ENCODE data around the gene CGB5. TPM values are rescaled to one million over a fixed set of nuclear protein-coding genes. Genes with fewer than 3 reads are reported as not detected.

Gene CGB5
- total and polyA plus RNA-seq, 2 donors (not counting 3 experiments of a cell fraction or from before 2014, with no cell fraction given), result not detected

DNA sequence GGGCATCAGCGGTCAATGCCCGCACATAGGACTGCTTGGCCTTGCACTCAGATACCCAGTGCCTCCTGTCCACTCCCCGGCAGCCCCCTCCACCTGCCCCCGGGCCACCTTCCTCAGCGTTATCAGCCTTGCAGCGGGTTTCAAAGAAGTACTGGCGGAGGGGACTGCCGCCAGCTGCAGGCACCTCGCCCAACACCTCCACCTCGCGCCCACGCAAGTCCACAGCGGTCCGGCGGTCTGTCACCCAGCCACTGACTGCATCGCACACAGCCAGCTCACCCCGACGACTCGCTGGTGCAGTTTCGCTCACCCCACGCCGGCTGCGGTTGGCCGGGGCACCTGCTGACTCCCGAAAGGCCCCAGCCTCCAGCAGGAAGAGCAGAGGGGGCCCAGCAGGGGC, 17.8 kb downstream of the CGB5 start:
- FAIRE-seq (no peak), DNase-seq (ENCODE audit: low read depth, low spot score) (no peak)
- Histone ChIP-seq H3K9me1 (replicated peaks; ENCODE audit: control insufficient read depth, extremely low read depth, insufficient read depth, low read length) (no peaks in the 10 kb centered on the region), H3K79me2 (ENCODE audit: control insufficient read depth, insufficient read depth, low read length) (no peaks in the 10 kb centered on the region), H3K4me3 (replicated peaks in 1 of 3; ENCODE audit: insufficient read depth in 1 of 3, low read depth in 1 of 3, low read length in 3 of 3) (no peak overlapping the region), H3K27me3 (ENCODE audit: control insufficient read depth in 2 of 2, insufficient read depth in 2 of 2, low read length in 2 of 2) (peaks cover 20 to 21% of the 10 kb centered on the region in 2 experiments), H4K20me1 (replicated peaks; ENCODE audit: control insufficient read depth, extremely low read depth, insufficient read depth, low read length) (no peaks in the 10 kb centered on the region), H3K9me3 (replicated peaks; ENCODE audit: control insufficient read depth, insufficient read depth, low read length) (no peaks in the 10 kb centered on the region), H2AFZ (ENCODE audit: low read depth, low read length) (no peak overlapping the region), H3K4me1 (ENCODE audit: control insufficient read depth, extremely low read depth, insufficient read depth, low read length) (peaks cover 8% of the 10 kb centered on the region), H3K9ac (replicated peaks; ENCODE audit: extremely low read depth, insufficient read depth, low read length) (no peak overlapping the region), H3K27ac (ENCODE audit: insufficient read depth, low read depth, low read length) (no peak overlapping the region), H3K4me2 (ENCODE audit: insufficient read depth, low read length) (no peak overlapping the region), H3K36me3 (ENCODE audit: control insufficient read depth in 2 of 2, extremely low read depth in 1 of 2, insufficient read depth in 2 of 2, low read length in 2 of 2) (no peaks in the 10 kb centered on the region)
- BruUV-seq (replicated peaks), result no TSS peak
- dilution Hi-C loops (cut with MboI; ENCODE audit: extremely low pct_ligation_motif_present, low sequenced_read_pairs) (no loop called here), intact Hi-C loops (cut with micrococcal nuclease) (no loop called here)
- ChIA-PET POLR2A (no interaction called here), CTCF (interaction anchor here (0.6 kb wide), 1 partner anchor 61 kb away, joined by 4 read pairs; no protein-coding TSS in a partner anchor)
- no peak for TF ChIP-seq GATA2 (IDR thresholded peaks at IDR 0.05; ENCODE audit: insufficient read depth, insufficient read length, low read depth, low read length)
- TF ChIP-seq, protein P1, sequence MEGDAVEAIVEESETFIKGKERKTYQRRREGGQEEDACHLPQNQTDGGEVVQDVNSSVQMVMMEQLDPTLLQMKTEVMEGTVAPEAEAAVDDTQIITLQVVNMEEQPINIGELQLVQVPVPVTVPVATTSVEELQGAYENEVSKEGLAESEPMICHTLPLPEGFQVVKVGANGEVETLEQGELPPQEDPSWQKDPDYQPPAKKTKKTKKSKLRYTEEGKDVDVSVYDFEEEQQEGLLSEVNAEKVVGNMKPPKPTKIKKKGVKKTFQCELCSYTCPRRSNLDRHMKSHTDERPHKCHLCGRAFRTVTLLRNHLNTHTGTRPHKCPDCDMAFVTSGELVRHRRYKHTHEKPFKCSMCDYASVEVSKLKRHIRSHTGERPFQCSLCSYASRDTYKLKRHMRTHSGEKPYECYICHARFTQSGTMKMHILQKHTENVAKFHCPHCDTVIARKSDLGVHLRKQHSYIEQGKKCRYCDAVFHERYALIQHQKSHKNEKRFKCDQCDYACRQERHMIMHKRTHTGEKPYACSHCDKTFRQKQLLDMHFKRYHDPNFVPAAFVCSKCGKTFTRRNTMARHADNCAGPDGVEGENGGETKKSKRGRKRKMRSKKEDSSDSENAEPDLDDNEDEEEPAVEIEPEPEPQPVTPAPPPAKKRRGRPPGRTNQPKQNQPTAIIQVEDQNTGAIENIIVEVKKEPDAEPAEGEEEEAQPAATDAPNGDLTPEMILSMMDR (IDR thresholded peaks at IDR 0.05; ENCODE audit: extremely low read depth in 1 of 2, insufficient read depth in 1 of 2, low read depth in 1 of 2, low read length in 2 of 2), result no peak
- no peak for TF ChIP-seq POLR2A (IDR thresholded peaks at IDR 0.05; ENCODE audit: low read depth, low read length)
- TF ChIP-seq EZH2 (IDR thresholded peaks at IDR 0.05; ENCODE audit: borderline replicate concordance, low read depth, low read length, severe bottlenecking), result no peak
- TF ChIP-seq MAX (IDR thresholded peaks at IDR 0.05; ENCODE audit: insufficient read depth, insufficient read length), result no peak
- TF ChIP-seq JUN (IDR thresholded peaks at IDR 0.05; ENCODE audit: borderline replicate concordance, insufficient read depth, insufficient read length, low read depth), result no peak
- no peak for TF ChIP-seq POLR2AphosphoS5 (IDR thresholded peaks at IDR 0.05; ENCODE audit: insufficient read depth, low read depth, low read length)
- TF ChIP-seq FOS (IDR thresholded peaks at IDR 0.05; ENCODE audit: borderline replicate concordance, insufficient read depth, low read length), result no peak
- TF ChIP-seq MYC (IDR thresholded peaks at IDR 0.05; ENCODE audit: low read depth, low read length), result no peak
